ENCODE results near the gene XPNPEP2. TPM values are rescaled to one million over a fixed set of nuclear protein-coding genes. Genes with fewer than 3 reads are reported as not detected.

XPNPEP2 gene
- total and polyA plus RNA-seq, 8 donors, result 0.33 to 16.3 (median 1.7) TPM

GRCh38 chrX:129744861-129745321 is 6.1 kb downstream of the XPNPEP2 start:
- DNase-seq, result no peak
- H3K27me3 ChIP-seq, result peaks cover 0 to 14% (median 0%) of the 10 kb centered on the region in 3 donors
- H3K27ac ChIP-seq, result no peak overlapping the region
- H3K4me1 ChIP-seq, result no peaks in the 10 kb centered on the region
- intact Hi-C loops (cut with DNase I; ENCODE audit: low total_unique reads), result no loop called here
- H3K36me3 ChIP-seq, result no peaks in the 10 kb centered on the region
- H3K4me3 ChIP-seq, result no peak overlapping the region
- no peaks in the 10 kb centered on the region for H3K9me3 ChIP-seq
- 72 to 83% (median 82%) methylated on average over 10 of the region's 10 CpGs for WGBS, 5 donors
- TF ChIP-seq CTCF (IDR thresholded peaks at IDR 0.05) (no peak), EP300 (IDR thresholded peaks at IDR 0.05) (no peak), POLR2AphosphoS5 (IDR thresholded peaks at IDR 0.05) (no peak), POLR2A (IDR thresholded peaks at IDR 0.05) (no peak)

GRCh38 chrX:129746557-129747470 is 8.0 kb downstream of the XPNPEP2 start:
- 76 to 88% (median 85%) methylated on average over 7 of the region's 7 CpGs for WGBS, 5 donors
- peaks cover 0 to 14% (median 0%) of the 10 kb centered on the region in 3 donors for H3K27me3 ChIP-seq
- no peak overlapping the region for H3K4me3 ChIP-seq
- intact Hi-C loops (cut with DNase I; ENCODE audit: low total_unique reads), result no loop called here
- TF ChIP-seq CTCF (IDR thresholded peaks at IDR 0.05) (no peak), POLR2AphosphoS5 (IDR thresholded peaks at IDR 0.05) (no peak), EP300 (IDR thresholded peaks at IDR 0.05) (no peak), POLR2A (IDR thresholded peaks at IDR 0.05) (no peak)
- no peaks in the 10 kb centered on the region for H3K4me1 ChIP-seq
- H3K36me3 ChIP-seq, result no peaks in the 10 kb centered on the region
- H3K9me3 ChIP-seq, result no peaks in the 10 kb centered on the region
- no peak for DNase-seq
- H3K27ac ChIP-seq, result no peak overlapping the region

- TF ChIP-seq CTCF (IDR thresholded peaks at IDR 0.05) (no peak), POLR2A (IDR thresholded peaks at IDR 0.05) (no peak), POLR2AphosphoS5 (IDR thresholded peaks at IDR 0.05) (no peak), EP300 (IDR thresholded peaks at IDR 0.05) (no peak)
- 79 to 95% (median 89%) methylated on average over 3 to 4 of the region's 4 CpGs for WGBS, 5 donors
- no peak overlapping the region for H3K4me3 ChIP-seq
- H3K27me3 ChIP-seq, result peaks cover 0 to 14% (median 0%) of the 10 kb centered on the region in 3 donors
- intact Hi-C loops (cut with DNase I; ENCODE audit: low total_unique reads), result no loop called here
- no peaks in the 10 kb centered on the region for H3K36me3 ChIP-seq
- no peak for DNase-seq
- H3K27ac ChIP-seq, result no peak overlapping the region
- H3K4me1 ChIP-seq, result no peaks in the 10 kb centered on the region
- H3K9me3 ChIP-seq, result no peaks in the 10 kb centered on the region
Measured at GRCh38 chrX:129747533-129747932, 8.8 kb downstream of the XPNPEP2 start.

GRCh38 chrX:129748305-129748704 is 9.5 kb downstream of the XPNPEP2 start:
- DNase-seq, result peak in 1 of 2 donors; percentile 65
- TF ChIP-seq POLR2A (IDR thresholded peaks at IDR 0.05) (no peak), CTCF (IDR thresholded peaks at IDR 0.05) (no peak), POLR2AphosphoS5 (IDR thresholded peaks at IDR 0.05) (peak in 1 of 3 donors; percentile 4), EP300 (IDR thresholded peaks at IDR 0.05) (no peak)
- Histone ChIP-seq H3K4me3 (no peak overlapping the region), H3K27me3 (peaks cover 0 to 12% (median 0%) of the 10 kb centered on the region in 3 donors), H3K9me3 (no peaks in the 10 kb centered on the region), H3K4me1 (no peaks in the 10 kb centered on the region), H3K36me3 (no peaks in the 10 kb centered on the region), H3K27ac (no peak overlapping the region)
- 53 to 65% (median 58%) methylated on average over 4 of the region's 4 CpGs for WGBS, 5 donors
- intact Hi-C loops (cut with DNase I; ENCODE audit: low total_unique reads), result no loop called here

Data from stomach (tissue), 9 donors.